ENCODE results near the gene HSD11B2. TPM values are rescaled to one million over a fixed set of nuclear protein-coding genes. Genes with fewer than 3 reads are reported as not detected.

HSD11B2 gene
- total RNA-seq, 1 experiment from 2014 or later, result 0.77 TPM

GRCh38 chr16:67461600-67462278 lies 30.8 kb downstream of the HSD11B2 start:
- H3K4me1 ChIP-seq (ENCODE audit: control insufficient read depth, insufficient read depth, low read length), result no peaks in the 10 kb centered on the region

GRCh38 chr16:67462279-67462655 lies 31.3 kb downstream of the HSD11B2 start:
- H3K9me3 ChIP-seq (ENCODE audit: control insufficient read depth, insufficient read depth, low read depth, low read length), result no peaks in the 10 kb centered on the region
- intact Hi-C loops (cut with micrococcal nuclease; ENCODE audit: unreplicated experiment), result no loop called here
- H3K27me3 ChIP-seq (ENCODE audit: control insufficient read depth, insufficient read depth, low read length), result no peaks in the 10 kb centered on the region
- no peak for DNase-seq (ENCODE audit: low read depth, low spot score)
- no peaks in the 10 kb centered on the region for H3K4me1 ChIP-seq (ENCODE audit: control insufficient read depth, insufficient read depth, low read length)
- no peak for ATAC-seq
- in situ Hi-C loops (cut with HindIII; ENCODE audit: low pct_unique_long_range_greater_than_20kb, low sequenced_read_pairs), result no loop called here
- no TSS peak for BruUV-seq (replicated peaks)
- no peak for TF ChIP-seq SIN3A (IDR thresholded peaks at IDR 0.05; ENCODE audit: borderline replicate concordance, insufficient read depth, low read depth, low read length)
- TF ChIP-seq, protein P1, sequence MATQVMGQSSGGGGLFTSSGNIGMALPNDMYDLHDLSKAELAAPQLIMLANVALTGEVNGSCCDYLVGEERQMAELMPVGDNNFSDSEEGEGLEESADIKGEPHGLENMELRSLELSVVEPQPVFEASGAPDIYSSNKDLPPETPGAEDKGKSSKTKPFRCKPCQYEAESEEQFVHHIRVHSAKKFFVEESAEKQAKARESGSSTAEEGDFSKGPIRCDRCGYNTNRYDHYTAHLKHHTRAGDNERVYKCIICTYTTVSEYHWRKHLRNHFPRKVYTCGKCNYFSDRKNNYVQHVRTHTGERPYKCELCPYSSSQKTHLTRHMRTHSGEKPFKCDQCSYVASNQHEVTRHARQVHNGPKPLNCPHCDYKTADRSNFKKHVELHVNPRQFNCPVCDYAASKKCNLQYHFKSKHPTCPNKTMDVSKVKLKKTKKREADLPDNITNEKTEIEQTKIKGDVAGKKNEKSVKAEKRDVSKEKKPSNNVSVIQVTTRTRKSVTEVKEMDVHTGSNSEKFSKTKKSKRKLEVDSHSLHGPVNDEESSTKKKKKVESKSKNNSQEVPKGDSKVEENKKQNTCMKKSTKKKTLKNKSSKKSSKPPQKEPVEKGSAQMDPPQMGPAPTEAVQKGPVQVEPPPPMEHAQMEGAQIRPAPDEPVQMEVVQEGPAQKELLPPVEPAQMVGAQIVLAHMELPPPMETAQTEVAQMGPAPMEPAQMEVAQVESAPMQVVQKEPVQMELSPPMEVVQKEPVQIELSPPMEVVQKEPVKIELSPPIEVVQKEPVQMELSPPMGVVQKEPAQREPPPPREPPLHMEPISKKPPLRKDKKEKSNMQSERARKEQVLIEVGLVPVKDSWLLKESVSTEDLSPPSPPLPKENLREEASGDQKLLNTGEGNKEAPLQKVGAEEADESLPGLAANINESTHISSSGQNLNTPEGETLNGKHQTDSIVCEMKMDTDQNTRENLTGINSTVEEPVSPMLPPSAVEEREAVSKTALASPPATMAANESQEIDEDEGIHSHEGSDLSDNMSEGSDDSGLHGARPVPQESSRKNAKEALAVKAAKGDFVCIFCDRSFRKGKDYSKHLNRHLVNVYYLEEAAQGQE (IDR thresholded peaks at IDR 0.05; ENCODE audit: insufficient read depth in 1 of 2, low read depth in 2 of 2, low read length in 1 of 2), result no peak
- TF ChIP-seq, protein P2, sequence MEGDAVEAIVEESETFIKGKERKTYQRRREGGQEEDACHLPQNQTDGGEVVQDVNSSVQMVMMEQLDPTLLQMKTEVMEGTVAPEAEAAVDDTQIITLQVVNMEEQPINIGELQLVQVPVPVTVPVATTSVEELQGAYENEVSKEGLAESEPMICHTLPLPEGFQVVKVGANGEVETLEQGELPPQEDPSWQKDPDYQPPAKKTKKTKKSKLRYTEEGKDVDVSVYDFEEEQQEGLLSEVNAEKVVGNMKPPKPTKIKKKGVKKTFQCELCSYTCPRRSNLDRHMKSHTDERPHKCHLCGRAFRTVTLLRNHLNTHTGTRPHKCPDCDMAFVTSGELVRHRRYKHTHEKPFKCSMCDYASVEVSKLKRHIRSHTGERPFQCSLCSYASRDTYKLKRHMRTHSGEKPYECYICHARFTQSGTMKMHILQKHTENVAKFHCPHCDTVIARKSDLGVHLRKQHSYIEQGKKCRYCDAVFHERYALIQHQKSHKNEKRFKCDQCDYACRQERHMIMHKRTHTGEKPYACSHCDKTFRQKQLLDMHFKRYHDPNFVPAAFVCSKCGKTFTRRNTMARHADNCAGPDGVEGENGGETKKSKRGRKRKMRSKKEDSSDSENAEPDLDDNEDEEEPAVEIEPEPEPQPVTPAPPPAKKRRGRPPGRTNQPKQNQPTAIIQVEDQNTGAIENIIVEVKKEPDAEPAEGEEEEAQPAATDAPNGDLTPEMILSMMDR (IDR thresholded peaks at IDR 0.05), result no peak
- TF ChIP-seq POLR2AphosphoS5 (IDR thresholded peaks at IDR 0.05; ENCODE audit: low read depth, low read length), result no peak
- TF ChIP-seq TCF7L2 (IDR thresholded peaks at IDR 0.05; ENCODE audit: low read depth, low read length), result no peak
- ChIA-PET POLR2A (no interaction called here), CTCF (no interaction called here)
- no peaks in the 10 kb centered on the region for H3K36me3 ChIP-seq (ENCODE audit: control insufficient read depth, insufficient read depth, low read length)
- no peak overlapping the region for H3K27ac ChIP-seq (ENCODE audit: low read length)
- no peak overlapping the region for H3K4me3 ChIP-seq (ENCODE audit: low read depth in 2 of 2, low read length in 2 of 2)

More at GRCh38 chr16:67461600-67462278, 30.8 kb downstream of the HSD11B2 start:
- intact Hi-C loops (cut with micrococcal nuclease; ENCODE audit: unreplicated experiment), result no loop called here
- H3K27ac ChIP-seq (ENCODE audit: low read length), result no peak overlapping the region
- no TSS peak for BruUV-seq (replicated peaks)
- no peaks in the 10 kb centered on the region for H3K9me3 ChIP-seq (ENCODE audit: control insufficient read depth, insufficient read depth, low read depth, low read length)
- in situ Hi-C loops (cut with HindIII; ENCODE audit: low pct_unique_long_range_greater_than_20kb, low sequenced_read_pairs), result no loop called here
- POLR2A ChIA-PET, result no interaction called here
- DNase-seq (ENCODE audit: low read depth, low spot score) (no peak), ATAC-seq (no peak)
- H3K4me3 ChIP-seq (ENCODE audit: low read depth in 2 of 2, low read length in 2 of 2), result no peak overlapping the region
- no peaks in the 10 kb centered on the region for H3K27me3 ChIP-seq (ENCODE audit: control insufficient read depth, insufficient read depth, low read length)
- TF ChIP-seq SIN3A (IDR thresholded peaks at IDR 0.05; ENCODE audit: borderline replicate concordance, insufficient read depth, low read depth, low read length) (no peak), POLR2AphosphoS5 (IDR thresholded peaks at IDR 0.05; ENCODE audit: low read depth, low read length) (no peak), TCF7L2 (IDR thresholded peaks at IDR 0.05; ENCODE audit: low read depth, low read length) (no peak)
- TF ChIP-seq, protein P1 (IDR thresholded peaks at IDR 0.05; ENCODE audit: insufficient read depth in 1 of 2, low read depth in 2 of 2, low read length in 1 of 2), result no peak
- TF ChIP-seq, protein P2 (IDR thresholded peaks at IDR 0.05), result no peak
- H3K36me3 ChIP-seq (ENCODE audit: control insufficient read depth, insufficient read depth, low read length), result no peaks in the 10 kb centered on the region
- CTCF ChIA-PET, result no interaction called here
